Tibial artery (tissue), 4 donors: Measurements from ENCODE around the gene EIF4EBP2.

ENCODE experiments used
- DNase-seq, 2 donors: peaks; one replicate each; pipeline ENCODE4 v3.0.0-alpha.2; 2019
- H3K27ac ChIP-seq, 2 donors: fragments of 200-600 bp; sonication (generic) in 1 of 2; 1 replicate in 1 of 2; 2 replicates in 1 of 2; pipeline ENCODE4 v1.5.1; 2018 to 2019; ENCODE audit warnings: mild to moderate bottlenecking in 1 of 2
- H3K27me3 ChIP-seq, 2 donors: fragments of 200-600 bp; sonication (generic) in 1 of 2; one replicate each; pipeline versions ENCODE4 v1.5.1 to v1.6.0; 2016 to 2019
- H3K36me3 ChIP-seq, 3 donors: fragments of 200-600 bp; sonication (generic) in 2 of 3; one replicate each; pipeline ENCODE4 v1.5.1; 2016 to 2019; ENCODE audit warnings: mild to moderate bottlenecking in 2 of 3
- H3K4me1 ChIP-seq, 4 donors: fragments of 200-600 bp; sonication (generic) in 2 of 4; 1 replicate in 3 of 4; 2 replicates in 1 of 4; pipeline ENCODE4 v1.5.1; 2016 to 2019
- H3K4me3 ChIP-seq, 2 donors: fragments of 200-600 bp; sonication (generic) in 1 of 2; 1 replicate in 1 of 2; 2 replicates in 1 of 2; pipeline ENCODE4 v1.5.1; 2018 to 2019; ENCODE audit warnings: mild to moderate bottlenecking in 2 of 2
- H3K9me3 ChIP-seq, 3 donors: fragments of 200-600 bp; sonication (generic) in 1 of 3; one replicate each; pipeline ENCODE4 v1.5.1; 2016 to 2019
- intact Hi-C: fragments of 100-400 bp; cut with DNase I; formaldehyde crosslinking; loops from one replicate; pipeline ENCODE4 v1.15.0; 2023; ENCODE audit warnings: low total_unique reads
- TF ChIP-seq, protein P1 (sequence below), 2 experiments: fragments of 200-600 bp in 1 of 2; fragments of 450-650 bp in 1 of 2; IDR thresholded peaks; one replicate each; pipeline ENCODE4 v1.5.1; 2017 to 2019; ENCODE audit warnings: antibody characterized with exemption in 2 of 2, mild to moderate bottlenecking in 1 of 2, moderate library complexity in 1 of 2

The EIF4EBP2 gene

GRCh38 chr10:70359017-70359550, 44.9 kb upstream of the EIF4EBP2 start:
- H3K9me3 ChIP-seq: no peaks in the 10 kb centered on the region
- H3K27me3 ChIP-seq: no peaks in the 10 kb centered on the region
- intact Hi-C loops: no loop called here
- TF ChIP-seq, protein P1, sequence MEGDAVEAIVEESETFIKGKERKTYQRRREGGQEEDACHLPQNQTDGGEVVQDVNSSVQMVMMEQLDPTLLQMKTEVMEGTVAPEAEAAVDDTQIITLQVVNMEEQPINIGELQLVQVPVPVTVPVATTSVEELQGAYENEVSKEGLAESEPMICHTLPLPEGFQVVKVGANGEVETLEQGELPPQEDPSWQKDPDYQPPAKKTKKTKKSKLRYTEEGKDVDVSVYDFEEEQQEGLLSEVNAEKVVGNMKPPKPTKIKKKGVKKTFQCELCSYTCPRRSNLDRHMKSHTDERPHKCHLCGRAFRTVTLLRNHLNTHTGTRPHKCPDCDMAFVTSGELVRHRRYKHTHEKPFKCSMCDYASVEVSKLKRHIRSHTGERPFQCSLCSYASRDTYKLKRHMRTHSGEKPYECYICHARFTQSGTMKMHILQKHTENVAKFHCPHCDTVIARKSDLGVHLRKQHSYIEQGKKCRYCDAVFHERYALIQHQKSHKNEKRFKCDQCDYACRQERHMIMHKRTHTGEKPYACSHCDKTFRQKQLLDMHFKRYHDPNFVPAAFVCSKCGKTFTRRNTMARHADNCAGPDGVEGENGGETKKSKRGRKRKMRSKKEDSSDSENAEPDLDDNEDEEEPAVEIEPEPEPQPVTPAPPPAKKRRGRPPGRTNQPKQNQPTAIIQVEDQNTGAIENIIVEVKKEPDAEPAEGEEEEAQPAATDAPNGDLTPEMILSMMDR (IDR thresholded peaks at IDR 0.05): no peak
- H3K36me3 ChIP-seq: no peaks in the 10 kb centered on the region
- DNase-seq: no peak
- no peak overlapping the region for H3K27ac ChIP-seq
- H3K4me1 ChIP-seq: peaks cover 0 to 11% (median 9%) of the 10 kb centered on the region in 4 donors
- no peak overlapping the region for H3K4me3 ChIP-seq

- no peak for DNase-seq
- Histone ChIP-seq H3K27ac (no peak overlapping the region), H3K36me3 (no peaks in the 10 kb centered on the region), H3K4me3 (no peak overlapping the region), H3K27me3 (no peaks in the 10 kb centered on the region), H3K4me1 (peaks cover 0 to 17% (median 12%) of the 10 kb centered on the region in 4 donors), H3K9me3 (no peaks in the 10 kb centered on the region)
- TF ChIP-seq, protein P1 (IDR thresholded peaks at IDR 0.05): no peak
- intact Hi-C loops: no loop called here
Observed at GRCh38 chr10:70360215-70360614, 43.7 kb upstream of the EIF4EBP2 start.

DNA sequence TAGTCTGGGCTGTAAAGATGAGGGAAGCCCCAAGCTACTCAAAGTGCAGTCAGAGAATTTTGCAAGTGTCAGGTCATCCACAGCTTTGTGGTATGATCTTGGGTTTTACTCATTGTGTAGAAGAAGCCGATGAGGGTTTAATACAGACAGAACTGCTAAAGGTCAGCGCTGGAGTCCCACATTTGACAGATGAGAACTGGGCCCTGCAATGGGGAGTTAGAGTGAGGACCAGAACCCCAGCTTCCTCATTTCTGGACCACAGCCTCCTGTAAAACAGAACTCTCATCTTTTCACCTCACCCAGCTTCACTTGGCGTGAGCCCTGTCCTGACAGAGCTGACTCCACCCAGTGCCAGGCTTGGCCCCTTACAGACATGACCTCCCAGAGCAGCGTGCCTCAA, 41.6 kb upstream of the EIF4EBP2 start:
- no peaks in the 10 kb centered on the region for H3K9me3 ChIP-seq
- no peak for DNase-seq
- no peaks in the 10 kb centered on the region for H3K27me3 ChIP-seq
- H3K4me3 ChIP-seq: no peak overlapping the region
- H3K27ac ChIP-seq: no peak overlapping the region
- H3K4me1 ChIP-seq: peaks cover 0 to 17% (median 13%) of the 10 kb centered on the region in 4 donors
- TF ChIP-seq, protein P1 (IDR thresholded peaks at IDR 0.05): no peak
- intact Hi-C loops: no loop called here
- H3K36me3 ChIP-seq: no peaks in the 10 kb centered on the region

GRCh38 chr10:70363292-70363691, 40.7 kb upstream of the EIF4EBP2 start:
- TF ChIP-seq, protein P1 (IDR thresholded peaks at IDR 0.05): no peak
- Histone ChIP-seq H3K4me1 (peaks cover 0 to 19% (median 14%) of the 10 kb centered on the region in 4 donors), H3K36me3 (no peaks in the 10 kb centered on the region), H3K27me3 (no peaks in the 10 kb centered on the region), H3K9me3 (no peaks in the 10 kb centered on the region), H3K27ac (peak overlapping the region; percentile 80 to 94), H3K4me3 (peak overlapping the region in 1 of 2 donors; percentile 33)
- DNase-seq: no peak
- intact Hi-C loops: no loop called here

DNA sequence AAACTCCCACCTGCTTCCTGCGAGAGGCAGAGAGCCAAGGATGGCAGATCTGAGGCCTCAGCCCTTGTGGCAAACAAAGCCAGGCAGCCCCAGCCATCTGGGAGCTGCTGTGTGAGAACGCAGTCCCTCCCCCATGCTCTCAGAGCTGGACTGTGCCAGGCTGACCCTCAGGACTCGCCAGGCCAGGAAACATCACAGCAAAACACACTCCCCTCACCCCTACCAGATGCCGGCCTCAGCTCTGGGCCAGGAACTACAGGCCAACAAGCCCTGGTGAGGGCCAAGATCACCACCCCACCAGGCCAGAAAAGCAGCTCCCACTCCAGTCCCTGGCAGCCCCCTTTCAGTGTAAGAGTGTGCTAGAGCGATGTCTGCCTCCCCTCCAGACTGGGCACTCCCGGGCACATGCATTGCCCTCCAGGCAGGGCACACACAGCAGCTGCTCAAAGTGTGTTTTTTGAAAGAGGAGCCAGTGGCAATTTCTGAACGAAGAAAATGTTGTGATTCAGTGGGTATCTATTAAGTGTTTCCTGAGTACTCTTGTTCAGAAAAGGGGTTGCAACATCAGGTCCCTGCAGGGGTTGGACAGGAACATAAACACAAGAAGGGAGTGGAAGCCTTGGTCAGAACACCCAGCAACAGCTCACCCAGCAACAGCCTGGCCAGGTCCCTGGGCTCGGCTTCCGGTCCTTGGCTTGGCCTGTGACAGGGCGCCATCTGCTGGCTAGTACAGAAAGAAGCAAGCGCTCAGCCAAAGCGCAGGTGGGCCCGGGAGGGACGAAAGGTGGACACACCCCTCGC, 39.8 kb upstream of the EIF4EBP2 start:
- Histone ChIP-seq H3K36me3 (no peaks in the 10 kb centered on the region), H3K4me1 (peaks cover 0 to 19% (median 14%) of the 10 kb centered on the region in 4 donors), H3K27ac (peak overlapping the region; percentile 80 to 94), H3K27me3 (no peaks in the 10 kb centered on the region), H3K4me3 (peak overlapping the region; percentile 18 to 33), H3K9me3 (no peaks in the 10 kb centered on the region)
- DNase-seq: peak; percentile 96 to 97
- TF ChIP-seq, protein P1 (IDR thresholded peaks at IDR 0.05): peak; percentile 90 to 98
- intact Hi-C loops: loop anchor here (2.0 kb wide), 1 partner anchor 141 kb away; no protein-coding TSS in a partner anchor
